ENCODE data around the gene GAK. TPM values are rescaled to one million over a fixed set of nuclear protein-coding genes. Genes with fewer than 3 reads are reported as not detected.

Gene GAK
- total RNA-seq, 4 donors from 2014 or later = 62.3 to 126 (median 85.4) TPM

GRCh38 chr4:823761-824460 is 108.2 kb downstream of the GAK start:
- ATAC-seq (ENCODE audit: low FRiP score) (no peak), DNase-seq (ENCODE audit: low spot score) (no peak)
- no peak for TF ChIP-seq CTCF (IDR thresholded peaks at IDR 0.05)

- DNase-seq (ENCODE audit: low spot score) (no peak), ATAC-seq (ENCODE audit: low FRiP score) (no peak)
- no peak for TF ChIP-seq CTCF (IDR thresholded peaks at IDR 0.05)
Observed at GRCh38 chr4:823176-823760, 108.8 kb downstream of the GAK start.

DNA sequence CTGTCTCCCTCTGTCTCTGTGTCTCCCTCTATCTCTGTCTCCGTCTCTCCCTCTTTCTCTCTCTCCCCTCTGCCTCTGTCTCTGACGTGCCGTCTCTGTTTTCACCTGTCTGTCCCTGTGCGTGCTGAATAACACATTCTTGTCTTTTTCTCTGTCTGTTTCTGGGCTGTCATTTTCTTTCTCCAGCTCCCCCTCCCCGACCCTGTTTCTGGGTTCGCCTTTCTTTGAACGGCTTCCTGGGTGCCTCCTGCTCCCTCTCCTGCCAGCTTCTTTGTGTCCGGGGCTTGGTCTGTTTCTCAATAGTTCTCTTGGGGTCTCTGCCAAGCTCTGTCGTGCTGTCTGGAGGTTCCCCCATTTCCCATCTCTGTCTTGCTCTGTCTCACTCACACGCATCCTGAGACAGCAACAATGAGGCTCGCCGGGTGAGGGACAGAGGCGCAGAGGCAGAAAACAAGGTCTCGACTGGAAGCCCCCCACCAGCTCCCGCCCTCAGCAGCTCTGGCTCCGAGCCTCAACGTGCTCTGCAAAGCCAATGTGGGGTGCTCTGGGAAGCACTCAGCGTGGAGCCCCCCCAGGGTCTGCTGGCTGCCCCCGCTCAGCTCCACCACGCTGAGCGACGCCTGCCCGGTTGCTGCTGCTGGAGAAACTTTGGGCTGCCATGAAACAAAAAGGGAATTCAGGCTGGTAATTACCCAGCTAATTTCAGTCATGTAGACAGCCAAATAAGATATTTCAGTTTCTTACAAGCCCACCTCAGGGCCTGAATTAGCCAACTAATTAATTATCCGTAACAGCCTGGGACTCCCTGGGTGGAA is 109.5 kb downstream of the GAK start:
- no peak for DNase-seq (ENCODE audit: low spot score)
- TF ChIP-seq CTCF (IDR thresholded peaks at IDR 0.05) = no peak
- ATAC-seq (ENCODE audit: low FRiP score) = no peak

DNA sequence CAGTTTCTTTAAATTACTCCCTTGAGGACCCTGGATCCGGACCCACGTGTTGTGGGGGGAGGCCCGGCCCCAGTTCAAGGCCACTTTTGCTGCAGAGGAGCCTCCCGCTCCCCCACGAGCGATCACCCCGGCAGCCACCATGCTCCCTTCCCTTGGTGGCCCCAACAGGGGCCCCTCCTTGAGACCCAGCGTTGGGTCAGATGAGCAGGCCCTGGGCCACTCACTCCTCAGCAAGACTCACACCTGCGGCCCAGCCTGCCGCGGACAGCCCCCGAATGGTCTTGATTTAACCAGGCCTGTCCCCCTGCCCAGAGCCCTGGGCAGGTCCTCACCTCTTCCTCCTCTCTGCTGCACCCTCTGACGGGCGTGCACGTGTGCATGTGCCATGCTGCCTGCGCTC is 110.5 kb downstream of the GAK start:
- ATAC-seq (ENCODE audit: low FRiP score) (no peak), DNase-seq (ENCODE audit: low spot score) (no peak)

DNA sequence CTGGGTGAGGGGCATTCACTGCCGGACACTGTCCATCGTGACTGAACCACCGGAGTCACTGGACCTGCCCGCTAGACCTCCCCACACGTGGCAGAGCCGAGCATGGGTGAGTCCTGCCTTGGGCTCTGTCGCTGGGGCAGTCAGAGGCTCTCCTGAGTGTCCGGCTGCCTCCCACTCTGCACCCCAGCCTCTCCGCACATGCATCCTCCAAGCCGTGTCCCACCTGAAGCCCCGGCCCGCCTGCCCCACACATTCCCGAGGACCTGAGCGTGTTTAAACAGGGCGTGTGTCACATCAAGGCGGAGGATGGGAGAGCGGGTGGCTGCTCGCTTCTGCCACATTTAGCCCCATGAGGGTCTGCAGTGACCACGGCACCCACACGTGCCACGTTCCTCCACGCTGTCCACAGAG is 110.9 kb downstream of the GAK start:
- no peak for ATAC-seq (ENCODE audit: low FRiP score)
- DNase-seq (ENCODE audit: low spot score) = no peak
- no peak for TF ChIP-seq CTCF (IDR thresholded peaks at IDR 0.05)

More for the DNA sequence above, 110.5 kb downstream of the GAK start:
- no peak for TF ChIP-seq CTCF (IDR thresholded peaks at IDR 0.05)

DNA sequence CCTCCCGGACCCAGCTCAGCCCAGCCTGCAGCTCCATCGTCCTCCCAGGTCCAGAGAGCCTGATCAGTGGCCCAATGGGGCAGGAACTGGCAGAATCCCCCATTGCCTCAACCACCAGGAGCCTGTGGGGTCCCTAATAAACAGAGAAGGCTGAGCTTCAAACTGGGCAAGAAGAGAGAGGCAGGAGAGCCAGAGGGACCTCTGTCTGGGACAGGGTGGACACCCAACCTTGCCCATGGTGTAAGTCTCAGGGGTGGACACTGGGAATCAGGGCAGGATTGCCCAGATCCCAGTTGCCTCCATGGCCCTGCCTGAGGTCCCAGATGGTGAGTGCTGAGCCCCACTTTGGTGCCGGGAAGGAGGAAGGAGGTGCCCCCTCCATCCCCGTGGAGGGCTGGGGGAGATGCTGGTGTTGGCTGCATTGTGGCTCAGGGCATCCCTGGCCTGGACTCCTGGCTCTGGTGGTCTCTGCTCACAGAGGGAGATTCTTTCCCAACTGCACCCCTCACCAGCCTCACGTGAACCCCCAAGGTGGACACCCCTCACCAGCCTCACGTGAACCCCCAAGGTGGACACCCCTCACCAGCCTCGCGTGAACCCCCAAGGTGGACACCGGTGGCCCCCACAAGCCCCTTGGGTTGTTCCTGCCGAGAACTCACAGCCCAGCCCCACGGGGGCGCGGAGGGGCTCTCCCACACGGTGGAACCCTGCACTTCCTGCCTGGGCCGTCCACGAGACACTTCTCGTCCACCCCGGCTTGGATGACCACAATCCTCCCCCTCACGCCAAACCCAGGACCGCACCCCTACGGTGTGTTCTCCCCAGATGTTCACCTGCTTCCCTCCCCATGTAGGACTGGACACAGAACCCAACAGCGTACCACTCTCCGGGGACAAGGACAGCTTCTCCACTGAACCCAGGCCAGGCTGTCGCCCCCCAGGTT is 111.6 kb downstream of the GAK start:
- DNase-seq (ENCODE audit: low spot score) (no peak), ATAC-seq (ENCODE audit: low FRiP score) (no peak)
- TF ChIP-seq CTCF (IDR thresholded peaks at IDR 0.05) = no peak
